Bone marrow (tissue), 2 donors: ENCODE data around the gene SIN3A.
A peak's percentile ranks its signal among the peaks of the same experiment; 100 is the strongest.
"Not testable (repeated sequence)": the region's sequence is repeated elsewhere in the genome, so short reads cannot be mapped to it uniquely, and the experiment has no call there.

Experiments used
- DNase-seq, 2 donors: peaks; one replicate each; lab custom pipeline; 2025; lab: John Stamatoyannopoulos, UW

SIN3A gene

DNA sequence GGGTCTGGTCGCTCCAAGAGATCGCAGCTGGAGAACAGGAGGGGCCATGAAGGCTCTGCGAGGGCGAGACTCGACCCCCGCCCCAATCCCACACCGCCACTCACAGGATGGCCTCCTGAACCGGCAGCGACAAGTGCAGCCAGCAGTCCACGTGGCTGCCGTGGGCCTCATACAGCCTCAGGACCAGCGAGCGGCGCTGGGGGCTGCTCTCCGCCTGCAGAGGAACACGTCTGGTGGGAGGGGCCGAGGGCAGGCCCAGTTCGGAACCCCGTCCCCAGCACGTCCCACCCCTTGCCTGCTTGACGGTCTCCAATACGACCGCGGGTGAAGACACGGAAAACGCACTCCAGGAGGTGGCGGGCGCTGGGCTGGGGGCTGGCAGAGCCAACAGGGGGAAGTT lies 95.5 kb downstream of the SIN3A start:
- DNase-seq, result no peak

DNA sequence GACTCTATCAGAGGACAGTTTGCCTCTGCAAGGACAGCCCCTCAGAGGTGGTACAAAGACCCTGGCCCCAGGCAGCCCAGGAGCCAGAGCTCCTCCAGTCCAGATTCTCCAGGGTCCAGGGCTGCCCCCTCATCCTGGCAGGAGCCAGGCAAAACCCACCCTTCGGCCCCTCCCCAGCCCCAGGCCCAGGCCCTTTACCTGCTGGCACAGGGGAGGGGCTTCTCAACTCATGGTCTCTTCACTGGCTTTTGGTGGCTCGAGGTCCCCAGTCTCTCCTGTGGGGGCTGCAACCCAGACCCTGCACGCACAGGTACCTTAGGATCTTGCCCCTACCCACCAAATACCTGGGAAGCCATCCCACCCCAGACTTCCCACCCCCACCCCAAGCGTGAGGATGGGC lies 96.1 kb downstream of the SIN3A start:
- DNase-seq, result no peak

DNA sequence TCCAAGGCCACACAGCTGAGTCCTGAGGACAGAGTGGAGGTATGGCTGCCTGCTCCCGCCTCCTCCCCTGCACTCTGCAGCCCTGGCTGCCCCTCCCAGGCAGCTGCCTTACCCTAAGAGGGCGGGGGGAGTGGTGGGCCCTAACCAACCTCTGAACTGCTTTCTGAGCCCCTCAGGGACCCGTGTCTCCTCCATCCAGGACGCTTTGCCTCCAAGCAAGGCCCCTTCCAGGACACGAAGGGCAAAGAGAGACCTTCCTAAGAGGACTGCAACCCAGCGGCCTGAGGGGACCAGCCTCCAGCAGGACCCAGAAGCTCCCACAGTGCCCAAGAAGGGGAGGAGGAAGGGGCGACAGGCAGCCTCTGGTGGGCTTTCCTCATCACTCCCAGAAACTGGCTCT lies 97.0 kb downstream of the SIN3A start:
- no peak for DNase-seq

DNA sequence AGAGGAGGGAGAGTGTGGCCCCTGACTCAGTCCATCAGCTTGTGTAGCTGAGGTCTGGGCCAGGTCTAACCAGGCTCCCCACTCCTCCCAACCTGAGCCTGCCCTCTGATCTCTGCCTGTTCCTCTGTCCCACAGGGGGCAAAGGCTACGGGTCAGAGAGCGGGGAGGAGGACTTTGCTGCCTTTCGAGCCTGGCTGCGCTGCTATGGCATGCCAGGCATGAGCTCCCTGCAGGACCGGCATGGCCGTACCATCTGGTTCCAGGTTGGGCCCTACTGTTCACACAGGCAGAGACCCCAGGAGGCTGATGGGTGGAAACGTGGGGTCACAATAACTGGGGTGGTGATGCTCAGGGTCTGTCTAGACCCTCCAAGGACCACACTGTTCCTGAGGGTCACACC lies 97.9 kb downstream of the SIN3A start:
- DNase-seq, result no peak

DNA sequence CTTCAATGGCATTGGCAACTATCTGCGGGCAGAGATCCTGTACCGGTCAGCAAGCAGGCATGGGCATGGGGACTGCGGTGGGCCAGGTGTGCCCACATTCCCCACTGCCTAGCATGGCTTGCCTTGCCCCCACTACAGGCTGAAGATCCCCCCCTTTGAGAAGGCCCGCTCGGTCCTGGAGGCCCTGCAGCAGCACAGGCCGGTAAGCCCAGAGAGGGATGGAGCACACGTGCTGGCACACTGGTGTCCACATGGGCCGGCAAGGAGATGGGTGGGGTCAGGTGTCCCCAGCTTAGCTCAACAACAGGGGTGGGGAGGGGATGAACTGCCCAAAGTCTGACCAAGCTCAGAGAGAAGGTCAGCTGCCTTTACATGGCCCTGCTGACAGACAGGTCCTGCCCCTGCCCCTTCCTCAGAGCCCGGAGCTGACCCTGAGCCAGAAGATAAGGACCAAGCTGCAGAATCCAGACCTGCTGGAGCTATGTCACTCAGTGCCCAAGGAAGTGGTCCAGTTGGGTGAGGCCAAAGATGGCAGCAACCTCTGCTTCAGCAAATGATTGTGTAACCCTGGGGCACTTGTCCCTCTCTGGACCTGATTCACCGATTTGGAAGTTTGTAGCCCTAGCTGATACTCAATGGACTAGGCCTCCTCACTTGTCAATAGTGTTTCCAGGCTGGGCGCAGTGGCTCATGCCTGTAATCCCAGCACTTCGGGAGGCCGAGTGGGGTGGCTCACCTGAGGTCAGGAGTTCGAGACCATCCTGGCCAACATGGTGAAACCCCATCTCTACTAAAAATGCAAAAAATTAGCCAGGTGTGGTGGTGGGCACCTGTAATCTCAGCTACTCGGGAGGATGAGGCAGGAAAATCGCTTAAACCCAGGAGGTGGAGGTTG lies 99.1 kb downstream of the SIN3A start:
- no peak for DNase-seq

DNA sequence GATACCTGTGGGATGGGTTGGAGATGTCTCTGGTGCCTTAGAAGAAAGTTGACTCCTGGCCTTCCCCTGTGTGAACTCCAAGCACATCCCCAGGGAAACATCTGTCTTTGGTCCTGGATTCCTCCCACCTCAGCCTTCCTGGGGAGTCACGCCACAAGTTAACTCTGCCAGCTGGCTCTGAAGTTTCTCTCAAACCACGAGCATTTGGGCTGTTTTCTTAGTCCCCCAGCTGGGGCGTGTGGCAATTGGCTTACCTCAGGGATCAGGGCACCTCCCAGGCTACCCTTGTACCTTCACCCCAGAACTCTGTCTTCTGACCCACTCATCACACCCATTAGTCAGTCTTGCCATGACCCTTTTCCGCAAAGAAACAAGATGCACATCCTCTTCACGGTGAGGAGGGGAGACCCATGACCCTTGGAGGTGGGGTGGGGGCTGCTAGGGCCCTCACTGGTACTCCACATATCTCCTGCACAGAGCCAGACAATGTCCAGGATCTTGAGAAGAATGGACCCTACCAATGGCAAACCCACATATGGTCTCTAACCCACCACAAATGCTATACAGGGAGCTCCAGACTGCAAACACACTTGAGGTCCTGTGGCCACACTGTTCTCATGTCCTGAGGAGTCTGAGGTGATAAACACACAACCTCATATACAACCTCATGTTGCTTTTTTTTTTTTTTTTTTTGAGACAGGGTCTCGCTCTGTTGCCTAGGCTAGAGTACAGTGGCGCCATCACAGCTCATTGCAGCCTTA lies 100.7 kb downstream of the SIN3A start:
- DNase-seq, result no peak

DNA sequence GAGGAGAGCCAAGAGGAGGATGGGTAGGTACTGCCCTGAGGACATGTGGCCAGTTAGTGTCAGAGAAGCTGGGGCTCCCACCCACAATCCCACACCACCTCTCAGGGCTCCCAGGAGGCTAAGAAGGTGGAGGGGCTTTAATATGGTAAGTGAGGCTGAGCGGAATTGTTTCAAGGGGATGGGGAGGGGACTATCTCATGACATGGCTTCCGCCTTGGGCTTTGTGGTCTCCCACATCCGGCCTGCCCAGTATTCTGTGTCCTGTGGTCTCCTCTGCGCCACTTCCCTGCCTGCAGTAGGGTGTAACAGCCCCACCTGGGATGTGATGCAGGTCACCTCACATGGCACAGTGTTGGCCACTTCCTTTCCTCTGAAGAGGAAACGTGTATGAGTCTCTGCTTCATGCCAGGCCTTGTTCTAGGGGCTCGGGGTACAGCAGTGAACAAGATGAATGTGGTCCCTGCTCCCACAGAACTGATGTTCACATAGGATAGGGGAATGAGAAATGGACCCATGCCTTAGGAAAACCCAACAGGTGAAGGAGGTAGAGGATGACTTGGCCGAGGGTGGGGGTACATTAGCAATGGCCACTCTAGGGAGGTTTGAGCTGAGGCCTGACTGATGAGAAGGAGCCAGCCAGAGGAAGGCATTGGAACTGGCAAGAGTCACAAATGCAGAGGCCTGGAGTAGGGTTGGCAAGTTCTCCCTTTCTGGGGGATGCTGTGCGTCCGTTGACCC lies 101.5 kb downstream of the SIN3A start:
- peak in 1 of 2 donors; percentile 48 for DNase-seq

DNA sequence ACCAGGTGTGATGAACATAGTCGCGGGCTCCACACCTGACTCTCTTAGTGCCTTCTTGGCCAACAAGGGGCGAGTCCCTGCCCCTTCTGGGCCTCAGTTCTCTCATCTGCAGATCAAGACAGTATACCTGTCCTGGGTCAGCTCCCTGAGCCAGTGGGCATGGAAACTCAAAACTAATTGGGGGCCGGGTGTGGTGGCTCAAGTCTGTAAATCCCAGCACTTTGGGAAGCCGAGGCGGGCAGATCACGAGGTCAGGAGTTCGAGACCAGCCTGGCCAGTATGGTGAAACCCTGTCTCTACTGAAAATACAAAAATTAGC lies 102.2 kb downstream of the SIN3A start:
- not testable (repeated sequence) for DNase-seq

DNA sequence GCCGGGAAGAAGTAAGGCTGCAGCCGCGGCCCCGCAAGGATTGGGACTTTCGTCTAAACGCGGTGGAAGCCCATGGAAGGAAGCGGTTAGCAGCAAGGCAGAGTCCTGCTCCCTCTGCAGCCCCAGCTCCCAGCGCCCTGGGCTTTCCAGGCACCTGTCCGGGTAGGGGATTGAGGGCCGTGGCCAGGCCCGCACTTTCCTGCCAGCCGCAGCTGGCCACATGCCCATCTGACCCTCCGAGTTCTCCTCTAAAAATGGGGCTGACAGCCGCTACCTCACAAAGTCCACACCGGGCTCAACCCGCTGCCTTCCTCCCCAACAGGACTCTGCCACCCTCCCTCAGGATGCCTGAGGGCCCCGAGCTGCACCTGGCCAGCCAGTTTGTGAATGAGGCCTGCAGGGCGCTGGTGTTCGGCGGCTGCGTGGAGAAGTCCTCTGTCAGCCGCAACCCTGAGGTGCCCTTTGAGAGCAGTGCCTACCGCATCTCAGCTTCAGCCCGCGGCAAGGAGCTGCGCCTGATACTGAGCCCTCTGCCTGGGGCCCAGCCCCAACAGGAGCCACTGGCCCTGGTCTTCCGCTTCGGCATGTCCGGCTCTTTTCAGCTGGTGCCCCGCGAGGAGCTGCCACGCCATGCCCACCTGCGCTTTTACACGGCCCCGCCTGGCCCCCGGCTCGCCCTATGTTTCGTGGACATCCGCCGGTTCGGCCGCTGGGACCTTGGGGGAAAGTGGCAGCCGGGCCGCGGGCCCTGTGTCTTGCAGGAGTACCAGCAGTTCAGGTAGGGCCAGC lies 102.7 kb downstream of the SIN3A start:
- DNase-seq, result no peak

DNA sequence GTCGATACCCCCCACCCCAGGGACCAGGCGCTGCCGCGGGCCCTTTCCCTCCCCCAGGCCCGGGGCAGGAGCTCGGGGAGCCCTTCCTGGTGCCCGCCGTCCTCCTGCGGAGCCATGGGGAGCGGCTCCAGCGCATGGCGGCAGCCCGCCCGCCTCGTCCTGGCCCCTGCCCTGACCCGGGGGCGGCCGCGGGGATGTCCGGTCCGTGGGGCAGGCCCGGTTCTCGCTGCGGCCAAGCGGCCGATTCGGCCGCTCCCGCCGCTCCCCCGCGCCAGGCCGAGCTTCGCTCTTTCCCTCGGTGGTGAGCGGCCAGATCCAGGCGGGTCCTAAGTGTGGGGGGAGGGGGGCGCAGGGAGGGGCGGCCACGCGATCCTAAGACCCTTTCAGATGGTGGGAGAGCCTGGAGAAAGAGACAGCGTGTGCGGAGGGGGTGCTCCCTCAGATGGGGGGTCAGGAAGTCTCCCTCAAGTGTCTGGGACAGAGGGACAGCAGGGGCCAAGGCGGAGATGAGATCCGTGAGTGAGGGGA lies 103.4 kb downstream of the SIN3A start:
- DNase-seq, result no peak

DNA sequence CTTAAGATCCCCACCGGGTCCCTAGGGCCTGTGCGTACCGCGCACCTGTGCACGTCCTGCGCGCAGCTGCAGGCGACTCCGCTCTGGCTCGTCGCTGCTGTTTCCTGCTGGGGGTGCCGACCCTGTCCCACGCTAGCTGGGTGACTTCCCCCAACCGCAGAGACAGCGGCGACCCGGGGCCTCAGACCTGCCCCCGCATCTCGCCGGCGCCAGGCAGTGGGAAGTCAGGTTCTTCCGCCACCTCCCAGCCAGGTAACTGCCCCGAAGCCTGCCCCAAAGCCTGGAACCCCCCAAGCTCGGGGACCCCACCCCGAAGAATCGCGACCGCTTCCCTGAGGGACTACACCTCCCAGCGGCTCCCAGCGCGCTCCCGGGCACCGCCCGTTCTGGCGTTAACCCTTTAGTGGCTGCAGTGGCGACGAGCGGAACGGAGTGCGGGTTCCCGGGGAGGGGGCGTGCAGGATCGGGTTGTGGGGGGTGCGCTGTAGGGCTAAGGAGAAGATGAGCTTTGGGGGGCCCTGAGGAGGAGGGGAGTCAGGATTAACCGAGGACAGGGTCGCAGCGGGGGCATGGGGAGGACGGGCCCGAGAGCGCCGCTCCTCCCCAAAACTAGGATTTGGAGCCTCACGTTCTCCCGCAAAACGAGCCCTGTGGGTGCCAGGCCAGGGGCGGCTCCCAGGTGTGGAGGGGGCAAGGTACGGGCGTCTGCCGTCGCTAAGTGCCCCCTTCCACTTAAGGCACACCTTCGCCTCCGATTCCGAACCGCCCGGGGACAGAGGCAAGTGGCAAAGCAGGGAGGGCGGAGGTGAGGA lies 104.1 kb downstream of the SIN3A start:
- no peak for DNase-seq

DNA sequence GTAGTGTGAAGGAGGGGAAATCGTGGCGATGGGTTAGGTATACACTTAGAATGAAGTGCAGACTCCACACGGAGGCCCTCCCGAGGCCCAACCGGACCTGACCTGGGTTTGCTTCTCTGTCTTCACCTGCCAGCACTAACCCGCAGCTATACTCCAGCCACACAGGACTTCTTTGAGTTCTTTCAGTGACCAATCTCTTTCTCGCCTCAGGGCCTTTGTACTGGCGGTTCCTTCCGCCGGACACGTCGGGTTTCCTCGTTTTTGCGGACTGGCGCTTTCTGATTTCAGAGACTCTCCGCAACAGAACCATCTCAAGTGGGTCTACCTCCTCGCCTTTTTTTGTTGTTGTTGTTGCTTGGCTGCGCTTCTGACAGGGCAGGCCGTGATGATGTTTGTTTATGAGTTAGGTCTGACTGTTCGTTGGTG lies 104.7 kb downstream of the SIN3A start, which contains the start of gene NEIL1:
NEIL1 (plus strand) TSS at position 244 of the 426 bp plus-strand sequence. CDS start 1,867 bp downstream, outside the sequence.
- no peak for DNase-seq

DNA sequence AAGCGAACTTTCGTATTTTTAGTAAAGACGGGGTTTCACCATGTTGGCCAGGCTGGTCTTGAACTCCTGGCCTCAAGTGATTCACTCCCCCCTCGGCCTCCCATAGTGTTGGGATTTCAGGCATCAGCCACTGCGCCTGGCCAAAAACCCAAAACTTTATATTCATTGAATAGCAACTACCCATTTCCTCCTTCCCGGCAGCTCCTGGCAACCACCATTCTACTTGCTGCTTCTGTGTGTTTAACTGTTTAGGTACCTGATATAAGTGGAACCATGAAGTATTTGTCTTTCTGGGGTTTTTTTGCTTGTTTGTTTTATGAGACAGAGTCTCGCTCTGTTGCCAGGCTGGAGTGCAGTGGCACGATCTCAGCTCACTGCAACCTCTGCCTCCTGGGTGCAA lies 107.5 kb downstream of the SIN3A start:
- DNase-seq, result not testable (repeated sequence)

DNA sequence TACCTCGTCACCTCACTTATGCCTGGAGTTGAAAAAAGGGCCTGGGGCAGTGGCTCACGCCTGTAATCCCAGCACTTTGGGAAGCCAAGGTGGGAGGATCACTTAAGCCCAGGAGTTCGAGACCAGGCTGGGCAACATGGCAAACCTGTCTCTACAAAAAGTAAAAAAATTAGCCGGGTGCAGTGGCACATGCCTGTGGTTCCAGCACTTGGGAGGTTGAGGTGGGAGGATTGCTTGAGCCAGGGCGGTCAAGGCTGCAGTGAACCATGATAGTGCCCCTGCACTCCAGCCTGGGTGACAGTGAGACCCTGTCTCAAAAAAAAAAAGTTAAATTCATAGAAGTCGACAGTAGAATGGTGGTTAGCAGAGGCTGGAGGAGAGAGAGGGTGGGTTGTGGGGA lies 109.3 kb downstream of the SIN3A start:
- no peak for DNase-seq

DNA sequence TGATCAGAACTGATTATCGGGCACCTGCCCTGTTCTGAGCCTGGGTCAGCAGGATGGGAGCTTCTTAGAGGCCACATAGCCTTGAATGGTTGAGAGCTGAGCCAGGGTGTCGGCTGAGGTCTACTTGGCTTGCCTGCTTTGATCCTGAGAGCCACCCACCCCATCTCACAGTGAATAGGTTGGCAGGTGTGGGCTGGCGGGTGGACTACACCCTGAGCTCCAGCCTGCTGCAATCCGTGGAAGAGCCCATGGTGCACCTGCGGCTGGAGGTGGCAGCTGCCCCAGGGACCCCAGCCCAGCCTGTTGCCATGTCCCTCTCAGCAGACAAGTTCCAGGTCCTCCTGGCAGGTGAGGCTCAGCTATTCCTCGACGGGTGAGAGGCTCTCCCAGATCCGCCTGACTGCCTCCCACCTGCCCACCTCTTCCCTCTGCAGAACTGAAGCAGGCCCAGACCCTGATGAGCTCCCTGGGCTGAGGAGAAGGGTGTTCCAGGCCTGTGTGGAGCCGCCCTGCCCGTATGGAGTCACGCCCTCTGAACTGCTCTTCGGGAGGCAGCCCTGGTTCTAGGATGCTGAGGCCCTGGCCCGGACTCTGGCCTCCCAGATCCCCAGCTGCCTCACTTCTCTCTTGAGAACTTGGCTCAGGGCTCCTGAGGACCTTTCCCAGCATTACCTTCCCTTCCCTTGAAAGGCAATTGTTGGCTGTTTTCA lies 111.8 kb downstream of the SIN3A start:
- DNase-seq, result no peak

DNA sequence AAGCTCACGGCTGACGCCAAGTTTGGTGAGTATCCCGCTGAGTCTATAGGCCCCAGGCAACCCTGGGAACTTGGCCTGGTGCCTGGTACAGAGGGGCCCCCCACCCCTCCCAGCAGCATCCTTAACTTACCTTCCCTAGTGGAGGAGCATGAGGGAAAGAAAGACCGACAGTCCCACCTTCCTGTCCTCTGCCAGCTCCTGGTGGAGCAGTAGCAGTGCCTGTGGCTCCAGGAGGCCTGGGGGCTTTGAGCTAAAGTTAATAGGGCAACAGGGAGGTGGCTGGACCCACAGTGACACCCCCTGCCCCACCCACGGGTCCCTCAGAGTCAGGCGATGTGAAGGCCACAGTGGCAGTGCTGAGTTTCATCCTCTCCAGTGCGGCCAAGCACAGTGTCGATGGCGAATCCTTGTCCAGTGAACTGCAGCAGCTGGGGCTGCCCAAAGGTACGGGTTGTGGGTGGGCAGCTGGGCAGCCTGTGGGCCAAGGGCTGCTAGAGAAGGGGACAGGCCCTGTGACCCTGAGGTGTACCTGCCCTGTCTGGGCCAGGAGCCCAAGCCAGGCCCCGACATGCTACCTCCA lies 112.7 kb downstream of the SIN3A start:
- DNase-seq, result no peak

DNA sequence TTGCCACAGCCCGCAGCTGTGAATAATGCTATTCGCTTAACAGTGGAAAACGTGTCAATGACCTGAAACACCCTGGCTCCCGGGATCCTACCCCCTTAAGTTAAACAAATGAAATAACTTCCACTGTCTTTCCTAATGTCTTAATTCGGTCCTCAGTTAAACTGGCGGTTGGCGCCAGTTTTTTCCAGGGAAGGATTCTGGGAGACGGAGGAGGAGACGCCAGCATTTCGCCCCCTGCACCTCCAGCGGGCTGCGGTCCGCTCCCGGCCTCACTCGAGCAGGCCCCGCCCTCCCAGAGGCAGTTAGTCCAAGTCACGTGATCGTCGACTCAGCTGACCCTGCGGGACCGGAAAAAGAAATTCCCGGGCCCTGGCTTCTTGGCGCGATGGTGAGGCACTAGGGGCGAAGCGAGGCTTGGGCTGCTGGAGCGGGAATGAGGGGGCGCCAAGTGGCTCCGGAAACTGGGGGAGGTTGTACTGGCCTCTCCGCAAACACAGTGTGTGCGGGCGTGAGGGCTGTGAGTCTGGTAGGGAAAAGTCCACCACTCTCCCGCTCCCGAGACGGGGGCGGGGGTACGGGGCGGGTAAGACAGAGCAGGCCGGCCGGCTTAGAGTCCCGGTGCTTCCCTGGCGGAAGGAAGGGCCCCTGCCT lies 115.7 kb downstream of the SIN3A start, which contains the start of gene COMMD4:
COMMD4 (plus strand) TSS at position 359 of the 651 bp plus-strand sequence; CDS start at position 386, 27 bp downstream.
- DNase-seq, result peak; percentile 37 to 47

DNA sequence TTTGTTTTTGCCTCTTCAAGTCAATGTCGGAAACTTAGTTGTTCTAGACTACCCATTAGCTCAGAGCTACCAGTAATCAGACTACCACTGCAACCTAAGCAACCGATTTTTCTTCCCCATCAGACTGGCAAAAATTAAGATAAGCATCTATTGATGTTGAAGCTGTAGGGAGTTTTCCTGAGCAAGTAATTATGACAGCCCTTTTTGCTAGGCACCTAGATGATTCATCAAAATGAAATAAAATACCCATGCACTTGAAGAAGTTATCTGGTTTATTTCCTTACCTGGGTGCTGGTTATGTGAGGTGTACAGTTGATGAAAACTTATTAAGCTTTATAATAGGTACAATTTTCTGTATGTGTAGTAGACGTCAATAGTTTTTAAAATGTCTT lies 116.2 kb downstream of the SIN3A start:
- DNase-seq, result no peak
